RPMI8226 (cell line): ENCODE measurements around the gene AKAP6.

Source experiments
- DNase-seq: peaks from one replicate; pipeline ENCODE4 v3.0.0-alpha.2; 2015

The AKAP6 gene

DNA sequence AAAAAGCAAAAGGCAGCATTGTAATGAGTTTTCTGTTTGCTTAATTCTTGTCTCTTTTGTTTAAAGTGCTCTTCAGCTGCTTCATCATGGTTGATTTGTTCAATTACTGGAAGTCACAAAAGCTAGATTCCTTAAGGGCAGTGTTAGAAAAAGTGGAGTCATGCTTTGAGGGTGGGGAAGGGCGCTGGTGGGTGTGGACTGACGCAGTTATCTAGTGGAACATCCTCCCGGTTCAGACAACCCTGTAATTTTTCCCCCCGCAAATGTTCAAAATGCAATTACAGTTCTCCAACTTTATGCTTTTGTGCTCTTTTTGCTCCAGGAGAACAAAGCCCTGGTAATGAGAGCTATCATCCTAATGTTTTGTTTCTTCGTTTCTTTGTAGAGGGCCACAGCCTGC is 2.1 kb downstream of the AKAP6 start:
- no peak for DNase-seq

DNA sequence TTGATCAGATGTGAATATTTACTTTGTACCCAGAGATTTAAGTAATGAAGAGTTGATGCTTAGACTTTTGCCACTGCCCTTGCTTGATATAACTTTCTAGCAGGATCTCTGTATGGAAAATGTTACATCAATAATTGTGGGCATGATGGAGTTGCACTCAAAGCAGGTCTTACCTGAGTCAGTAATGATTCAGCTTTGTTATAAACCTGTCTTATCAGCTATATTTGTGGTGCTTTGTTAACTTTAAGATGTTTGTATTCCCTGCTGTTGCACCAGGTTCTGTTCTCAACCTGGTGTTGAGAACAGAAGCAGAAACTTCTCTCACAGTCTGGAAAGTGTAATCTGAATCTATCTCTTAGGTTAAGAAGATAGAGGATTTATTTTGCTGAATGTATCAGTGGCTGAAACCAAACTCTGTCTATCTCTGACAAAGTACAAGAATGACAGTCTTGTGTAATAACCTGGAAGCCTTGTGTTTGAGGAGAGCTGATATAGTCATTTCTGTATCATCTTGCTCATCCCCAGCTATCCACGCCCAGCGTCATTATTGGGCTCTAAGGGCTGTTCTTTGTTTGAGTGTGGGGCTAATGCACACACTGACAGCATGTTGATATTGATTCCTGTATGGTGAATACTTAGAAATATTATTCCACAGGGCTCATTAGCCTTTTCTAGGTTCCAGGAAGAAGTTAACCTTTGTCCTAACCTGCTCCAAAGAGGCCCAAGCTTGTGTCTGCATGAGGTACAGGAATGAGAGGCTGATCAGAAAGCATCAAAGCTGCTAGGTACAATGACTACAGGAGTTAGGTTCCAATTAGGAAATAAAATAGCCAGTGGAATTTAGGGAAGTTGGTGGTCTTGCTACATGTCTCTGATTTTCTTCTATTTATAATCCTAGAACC is 3.6 kb downstream of the AKAP6 start:
- DNase-seq, result no peak

DNA sequence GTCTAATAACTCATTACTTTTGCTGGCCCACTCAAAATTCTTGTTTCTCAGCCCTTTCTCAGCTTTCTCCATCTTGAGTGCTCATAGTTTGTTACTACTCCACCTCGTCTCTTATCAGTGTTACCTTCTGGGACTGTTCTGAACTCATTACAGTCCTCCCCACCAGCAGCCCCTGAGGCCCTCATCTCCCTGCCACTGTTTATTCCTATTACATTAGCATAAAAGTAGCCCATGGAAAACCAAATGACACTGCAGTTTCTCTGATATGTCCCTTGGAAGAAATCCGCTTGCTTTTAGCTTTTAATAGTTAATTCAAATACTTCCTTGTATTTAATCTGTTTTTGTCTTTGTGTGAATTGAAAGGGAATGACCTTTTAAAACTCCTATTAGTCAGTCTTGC is 7.6 kb downstream of the AKAP6 start:
- no peak for DNase-seq

DNA sequence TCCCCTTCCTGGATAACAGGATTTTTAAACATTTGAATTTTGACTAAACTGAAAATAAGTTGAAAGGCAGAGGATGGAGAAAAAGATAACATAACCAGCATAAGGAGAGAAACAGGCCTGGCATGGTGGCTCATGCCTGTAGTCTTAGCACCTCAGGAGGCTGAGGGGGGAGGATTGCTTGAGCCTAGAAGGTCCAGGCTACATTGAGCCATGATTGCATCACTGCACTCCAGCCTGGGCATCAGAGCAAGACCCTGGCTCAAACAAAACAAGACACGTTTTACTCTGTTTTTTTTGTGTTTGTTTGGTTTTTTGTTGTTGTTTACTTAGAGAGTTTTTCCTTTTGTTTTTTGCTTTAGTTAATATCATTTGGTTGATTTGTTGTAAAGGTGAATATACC is 8.7 kb downstream of the AKAP6 start:
- no peak for DNase-seq

DNA sequence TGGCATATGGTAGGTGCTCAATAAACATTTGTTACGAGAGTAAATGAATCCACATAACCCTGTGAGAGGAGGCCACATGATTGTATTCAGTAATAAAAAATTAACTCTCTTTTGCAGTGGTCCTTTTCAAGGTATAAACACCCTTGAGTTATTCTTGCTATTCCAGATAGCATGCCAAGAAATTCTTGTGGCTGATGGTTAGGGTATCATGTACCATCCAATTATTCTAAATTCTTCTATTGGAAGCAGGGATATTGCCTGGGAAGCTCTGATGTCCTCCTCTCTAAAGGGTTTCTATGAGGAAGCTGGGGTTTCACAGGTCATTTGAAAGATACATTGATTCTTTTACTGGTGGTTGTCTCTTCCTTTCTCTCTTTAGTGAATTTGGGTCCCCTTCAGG is 10.1 kb downstream of the AKAP6 start:
- no peak for DNase-seq

DNA sequence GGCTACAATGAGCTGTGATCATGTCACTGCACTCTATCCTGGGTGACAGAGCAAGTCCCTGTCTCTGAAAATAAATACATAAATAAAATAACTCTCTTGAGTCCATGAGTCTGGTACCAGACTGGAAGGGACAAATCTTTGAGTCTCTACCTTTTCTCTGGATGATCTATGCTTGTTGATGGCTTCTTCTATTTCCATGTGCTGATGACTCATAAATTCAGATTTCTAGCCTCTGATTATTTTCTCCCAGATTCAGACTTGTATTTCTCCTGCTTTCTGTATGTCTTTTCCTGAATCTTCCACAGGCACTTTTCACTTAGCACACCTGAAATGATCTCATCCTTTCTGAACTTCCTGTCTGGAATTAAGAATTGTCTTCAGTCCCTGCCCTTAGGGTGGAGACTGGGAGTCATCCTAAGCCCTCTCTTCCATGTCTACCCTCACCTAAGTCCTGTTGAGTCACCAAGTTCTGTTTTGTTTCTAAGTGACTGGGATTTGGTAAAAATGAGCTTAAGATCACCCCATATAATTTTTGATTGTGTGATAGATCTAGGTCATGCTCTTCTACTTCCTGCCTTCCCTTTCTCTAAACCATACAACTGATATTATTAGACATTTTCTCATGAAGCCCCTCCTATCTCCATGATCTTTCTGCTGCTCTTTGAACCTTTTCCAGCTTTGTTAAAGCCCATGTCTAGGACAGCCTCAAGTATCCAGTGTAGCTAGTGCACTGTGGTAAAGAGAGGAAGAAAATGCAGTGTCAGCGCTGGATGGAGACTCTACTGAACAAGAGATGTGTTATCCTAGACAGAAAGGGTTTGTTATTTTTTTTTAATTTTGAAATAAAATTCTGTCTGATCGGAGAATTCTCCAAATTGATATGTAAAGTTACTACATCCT is 13.1 kb downstream of the AKAP6 start:
- DNase-seq, result no peak

DNA sequence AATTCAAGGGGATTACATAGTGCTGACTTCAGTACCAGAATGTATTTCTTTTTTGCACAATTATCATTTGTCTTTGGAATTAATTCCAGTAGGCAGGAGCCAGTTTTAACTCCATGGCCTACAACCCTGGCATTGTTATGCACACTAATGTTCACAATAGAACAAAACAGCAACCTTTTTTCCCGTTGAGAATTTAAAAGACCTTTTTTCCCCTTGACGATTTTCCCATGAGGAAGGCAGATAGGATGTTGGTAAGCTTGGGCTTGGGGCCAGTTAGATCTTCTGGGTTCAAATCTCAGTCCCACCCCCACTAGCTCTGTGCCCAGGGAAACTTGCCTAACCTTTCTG is 13.7 kb downstream of the AKAP6 start:
- no peak for DNase-seq

DNA sequence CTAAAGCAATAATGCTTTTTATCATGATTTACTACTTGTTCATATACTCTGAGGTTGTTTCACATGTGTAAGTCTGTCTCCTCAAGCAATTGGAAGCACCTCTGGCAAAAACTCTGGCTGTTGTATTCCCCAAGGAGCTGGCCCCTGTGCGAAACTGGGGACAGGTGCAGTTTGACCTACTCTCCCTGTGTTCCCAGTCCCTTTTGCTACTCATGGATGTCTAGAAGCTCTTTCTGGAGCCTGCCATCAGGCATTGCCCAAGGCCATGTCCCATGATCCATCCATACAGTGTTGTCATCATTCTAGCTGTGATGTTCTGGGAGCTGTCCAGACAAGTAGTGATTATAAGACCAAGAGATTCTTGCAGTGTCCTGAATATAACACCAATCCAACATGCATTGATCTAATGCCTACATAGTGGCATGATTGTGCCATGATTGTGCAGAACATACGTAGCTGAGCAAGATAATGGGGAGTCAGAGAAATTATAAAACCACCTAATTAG is 14.9 kb downstream of the AKAP6 start:
- no peak for DNase-seq

DNA sequence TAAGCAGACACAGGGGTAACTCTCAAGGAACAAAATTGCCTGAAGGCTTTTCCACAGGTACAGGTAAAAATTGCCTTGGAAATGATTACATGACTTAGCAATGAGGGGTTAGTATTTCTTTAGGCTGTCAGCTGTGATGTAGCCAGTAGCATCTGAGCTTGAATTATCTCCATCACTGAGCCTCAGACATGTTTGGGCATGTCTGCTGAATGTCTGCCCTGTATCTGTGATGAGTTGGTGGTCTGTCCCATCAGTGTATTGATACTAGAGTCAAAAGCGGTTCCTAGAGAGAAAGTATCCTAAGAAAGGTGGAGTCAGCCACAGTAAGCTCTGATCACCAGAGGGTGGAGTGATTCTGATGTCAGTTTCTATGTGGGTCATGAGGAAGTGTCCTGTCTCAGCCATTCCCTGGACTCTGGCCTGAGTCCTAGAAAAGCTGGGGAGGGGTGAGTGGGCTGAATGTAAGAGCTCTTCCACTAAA is 16.3 kb downstream of the AKAP6 start:
- DNase-seq, result no peak

DNA sequence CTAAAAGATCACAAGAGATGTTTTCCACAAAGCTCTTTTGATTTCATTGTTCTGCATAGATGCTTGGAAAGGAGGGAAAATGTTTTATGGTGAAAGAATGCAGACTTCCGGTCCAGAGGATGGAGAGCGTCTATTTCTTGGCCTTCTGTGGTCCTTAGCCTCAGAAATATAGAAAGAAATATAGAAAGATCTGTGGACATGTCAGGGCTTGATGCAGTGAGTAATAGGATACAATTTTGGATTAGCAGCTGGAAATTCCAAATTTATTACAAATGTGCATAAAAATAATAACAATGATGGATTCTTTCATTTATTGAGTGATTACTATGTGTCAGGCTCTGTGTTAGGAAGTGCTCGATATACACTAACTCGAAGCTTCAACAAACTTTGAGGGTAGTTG is 20.2 kb downstream of the AKAP6 start:
- DNase-seq, result no peak

DNA sequence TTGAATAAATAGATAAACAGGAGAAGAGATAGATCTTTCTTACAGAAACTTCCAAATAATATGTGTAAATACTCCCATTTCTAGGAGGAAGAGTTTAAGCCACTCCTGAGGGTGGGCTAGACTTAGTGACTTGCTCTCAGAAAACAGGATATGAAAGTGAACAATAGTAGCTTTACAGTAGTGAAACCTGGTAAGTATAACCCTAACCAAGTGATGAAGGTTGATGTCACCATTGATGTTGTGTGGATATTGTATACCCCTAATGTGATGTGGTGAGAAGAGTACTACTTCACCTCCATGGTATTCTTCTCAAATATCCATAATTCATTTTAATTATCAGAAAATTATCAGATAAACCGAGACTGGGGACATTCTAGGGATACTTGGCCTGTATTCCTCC is 20.9 kb downstream of the AKAP6 start:
- DNase-seq, result no peak

DNA sequence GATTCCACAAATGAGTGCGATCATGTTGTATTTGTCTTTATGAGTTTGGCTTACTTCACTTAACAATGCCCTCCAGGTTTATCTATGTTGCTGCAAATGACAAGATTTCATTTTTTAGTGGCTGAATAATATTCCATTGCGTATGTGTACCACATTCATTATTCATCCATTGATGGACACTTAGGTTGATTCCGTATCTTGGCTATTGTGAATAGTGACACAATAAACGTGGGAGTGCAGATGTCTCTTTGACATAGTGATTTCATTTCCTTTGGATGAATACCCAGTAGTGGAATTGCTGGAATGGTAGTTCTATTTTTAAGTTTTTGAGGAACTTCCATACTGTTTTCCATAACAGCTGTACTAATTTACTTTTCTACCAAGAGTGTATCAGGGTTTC is 23.5 kb downstream of the AKAP6 start:
- no peak for DNase-seq

DNA sequence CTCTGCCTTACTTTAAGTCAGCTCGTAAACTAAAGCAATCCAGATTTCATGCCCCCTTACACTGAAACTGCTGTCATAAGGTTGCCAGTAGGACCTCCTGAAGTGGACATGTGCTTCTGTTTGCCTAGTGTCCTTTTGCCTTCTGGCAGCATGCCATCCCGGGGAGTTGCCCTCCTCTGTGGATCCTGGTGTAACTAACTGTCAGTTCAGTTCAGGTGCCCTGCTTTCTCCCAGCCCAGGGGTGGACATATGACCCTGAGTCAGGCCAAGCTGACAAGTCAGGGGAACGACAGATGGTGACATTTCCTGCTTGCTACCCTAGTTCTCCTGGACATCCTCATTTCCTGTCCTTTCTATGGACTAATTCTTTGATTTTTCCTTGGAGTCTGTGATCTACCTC is 25.6 kb downstream of the AKAP6 start:
- no peak for DNase-seq

DNA sequence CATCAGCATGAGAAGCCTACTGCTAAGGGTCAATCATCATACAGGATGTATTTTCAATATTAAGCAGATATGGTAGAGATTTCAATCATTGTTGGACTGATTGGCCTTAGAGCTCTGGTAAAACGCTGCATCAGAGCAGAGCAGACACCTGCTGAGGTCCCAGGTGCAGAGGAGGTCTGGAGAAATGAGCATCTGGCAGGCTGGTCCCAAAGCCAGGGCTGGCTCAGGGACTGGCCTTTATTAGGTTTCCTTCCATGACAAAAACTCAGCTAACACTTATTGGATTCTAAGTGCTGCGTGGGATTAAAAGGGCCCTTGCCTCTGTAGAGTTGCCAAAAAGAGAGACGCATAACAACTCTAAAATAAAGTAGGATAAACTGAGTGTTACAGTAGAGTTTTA is 29.7 kb downstream of the AKAP6 start:
- no peak for DNase-seq

DNA sequence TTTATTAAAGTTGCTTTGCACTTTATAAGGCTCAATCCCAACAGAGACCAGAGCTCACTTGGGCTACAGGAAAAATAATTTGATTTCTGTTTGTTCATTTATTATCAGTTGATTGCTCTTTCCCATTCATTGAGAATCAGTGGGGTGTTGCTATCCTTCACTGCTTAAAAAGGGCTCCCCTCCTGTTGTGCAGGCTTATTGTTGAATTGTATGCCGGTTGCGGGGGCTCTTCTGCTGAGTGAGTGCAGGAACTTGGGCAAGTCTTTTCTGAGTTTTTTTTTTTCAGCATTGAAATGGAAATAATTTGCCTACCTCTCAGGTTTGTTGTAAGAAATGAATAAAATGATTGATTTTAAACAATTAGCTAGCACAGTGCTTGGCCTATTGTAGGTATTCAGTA is 32.6 kb downstream of the AKAP6 start:
- no peak for DNase-seq

DNA sequence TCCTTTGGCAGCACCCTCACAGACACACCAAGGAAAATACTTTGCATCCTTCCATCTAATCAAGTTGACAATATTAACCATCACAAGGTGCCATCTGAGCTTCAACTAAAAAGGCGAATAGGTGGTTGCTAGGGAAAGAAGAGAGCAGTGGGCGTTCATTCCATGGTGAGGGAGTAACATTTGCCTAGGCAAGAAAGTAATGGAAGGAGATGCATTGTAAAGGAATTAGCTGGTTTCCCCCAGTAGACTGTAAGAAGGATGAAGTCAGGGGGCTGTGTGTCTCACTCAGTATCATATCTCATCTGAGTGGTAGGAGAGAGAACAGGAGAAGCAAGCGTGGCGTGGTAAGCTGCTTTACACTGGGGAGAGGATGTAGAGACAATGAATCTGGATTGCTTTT is 34.7 kb downstream of the AKAP6 start:
- DNase-seq, result no peak

DNA sequence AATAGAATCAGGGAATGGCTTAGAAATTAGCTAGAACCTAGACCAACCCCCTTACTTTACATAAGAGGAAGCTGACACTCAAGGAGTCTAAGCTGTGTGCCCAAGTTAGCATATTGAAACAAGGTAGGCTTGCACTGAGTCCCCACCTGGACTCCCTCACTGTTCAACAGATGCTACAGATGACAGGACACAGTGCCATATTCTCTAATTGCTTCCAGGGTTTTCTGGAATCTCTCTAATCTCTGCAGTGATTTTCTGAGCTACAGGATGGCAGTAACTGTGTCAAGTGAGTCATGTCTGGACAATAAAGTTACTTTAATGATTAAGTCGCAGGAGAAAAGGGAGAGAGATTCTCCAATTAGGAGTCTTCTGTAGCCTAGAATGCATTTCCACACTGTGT is 35.8 kb downstream of the AKAP6 start:
- no peak for DNase-seq

DNA sequence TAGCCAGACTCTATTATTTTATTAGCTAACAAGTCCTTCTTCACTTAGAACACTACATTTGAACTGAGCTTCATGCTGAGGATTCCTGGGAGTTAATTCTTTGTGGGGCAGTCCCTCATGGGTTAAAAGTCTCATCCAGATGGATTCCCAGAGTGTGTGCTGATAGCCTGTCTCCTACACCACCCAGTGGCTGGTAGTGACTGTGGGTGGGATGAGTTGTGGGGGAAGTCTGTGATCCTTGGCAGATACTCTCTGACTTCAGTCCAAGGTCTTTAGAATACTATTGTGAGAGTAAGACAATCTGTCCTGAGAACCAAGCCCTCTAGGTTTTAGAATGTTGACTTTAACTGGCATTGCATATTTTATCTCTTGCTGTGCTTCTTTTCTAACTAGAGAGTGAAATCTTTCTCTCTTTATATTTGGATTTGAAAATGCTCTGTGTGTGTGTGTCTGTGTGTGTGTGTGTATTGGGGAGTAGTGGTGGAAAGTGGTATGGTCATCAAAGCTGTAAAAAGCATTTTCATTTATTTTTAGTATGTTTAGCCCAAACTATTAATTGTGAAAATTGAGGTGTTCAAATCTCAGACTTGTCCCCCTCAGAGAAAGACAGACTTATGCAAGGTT is 37.3 kb downstream of the AKAP6 start:
- DNase-seq, result no peak

DNA sequence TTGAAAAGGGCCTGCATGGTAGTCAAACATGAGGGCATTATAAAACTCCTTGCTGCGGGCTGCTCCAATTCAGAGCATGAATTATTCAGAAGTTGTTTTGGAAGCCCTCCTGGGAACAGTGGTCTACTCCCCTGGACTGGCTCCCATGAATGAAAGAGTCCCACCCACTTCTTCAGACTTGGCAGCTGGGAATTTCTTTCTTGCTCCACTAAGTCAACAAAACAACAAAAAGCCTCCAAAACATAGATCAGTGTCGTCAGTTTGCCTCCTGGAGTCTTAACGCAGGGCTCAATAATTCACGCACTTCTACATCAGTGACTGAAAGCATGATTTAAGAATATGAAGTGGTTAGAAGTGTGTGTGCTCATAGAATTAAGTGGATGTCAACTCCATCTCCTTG is 37.9 kb downstream of the AKAP6 start:
- no peak for DNase-seq

DNA sequence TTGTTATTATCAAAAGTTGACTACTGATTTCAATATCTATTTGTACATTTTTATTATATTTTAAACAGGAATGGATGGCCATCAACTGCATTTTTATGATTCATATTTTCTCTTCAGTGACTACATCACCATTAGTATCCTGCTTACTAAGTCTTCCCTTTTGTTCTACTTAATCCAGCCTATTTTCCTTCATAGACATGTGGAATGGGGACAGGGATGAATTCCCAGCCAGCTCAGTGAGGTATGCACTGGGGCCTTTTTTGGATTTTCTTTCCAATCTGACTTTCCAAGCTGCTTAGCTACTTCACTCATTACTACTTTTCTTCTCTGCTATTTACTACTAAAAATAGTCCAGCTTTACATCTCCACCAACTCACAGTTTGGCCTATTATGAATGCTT is 38.4 kb downstream of the AKAP6 start:
- DNase-seq, result no peak

DNA sequence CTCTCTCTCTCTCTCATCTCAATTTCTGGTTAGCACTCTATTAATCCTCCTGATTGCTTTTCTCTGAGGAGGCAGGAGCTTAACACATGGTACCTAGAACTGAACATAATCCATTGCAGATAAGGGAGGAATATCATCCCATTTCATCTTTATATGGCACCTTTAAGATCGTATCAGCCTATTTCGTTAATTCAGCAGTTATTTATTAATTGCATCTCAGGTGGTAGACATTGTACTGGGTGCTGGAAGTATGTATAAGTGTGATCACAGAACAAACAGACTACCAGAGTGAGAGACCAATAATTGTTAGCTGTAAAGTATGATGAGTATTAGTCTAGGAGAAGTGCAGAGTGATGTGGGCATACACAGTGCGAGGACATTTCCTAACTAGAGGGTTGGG is 39.0 kb downstream of the AKAP6 start:
- no peak for DNase-seq

DNA sequence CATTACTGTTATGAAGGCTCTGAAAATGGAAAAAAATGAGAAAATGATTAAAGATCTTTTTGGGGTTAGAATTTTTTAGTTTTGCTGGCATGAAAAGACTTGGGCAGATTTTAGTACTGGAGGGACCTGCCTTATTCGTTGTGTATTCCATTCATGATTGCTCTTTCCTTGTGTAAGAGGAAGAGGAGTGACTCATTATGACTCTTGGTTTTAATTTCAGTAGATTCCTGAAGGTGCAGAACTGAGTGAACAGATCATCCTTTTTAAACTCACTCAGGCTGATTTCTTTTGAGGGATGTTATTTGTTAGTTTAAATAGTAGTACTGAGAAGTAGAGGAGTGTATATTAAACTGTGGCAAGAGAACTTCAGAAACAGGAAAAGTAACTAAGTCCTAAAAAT is 41.6 kb downstream of the AKAP6 start:
- no peak for DNase-seq

DNA sequence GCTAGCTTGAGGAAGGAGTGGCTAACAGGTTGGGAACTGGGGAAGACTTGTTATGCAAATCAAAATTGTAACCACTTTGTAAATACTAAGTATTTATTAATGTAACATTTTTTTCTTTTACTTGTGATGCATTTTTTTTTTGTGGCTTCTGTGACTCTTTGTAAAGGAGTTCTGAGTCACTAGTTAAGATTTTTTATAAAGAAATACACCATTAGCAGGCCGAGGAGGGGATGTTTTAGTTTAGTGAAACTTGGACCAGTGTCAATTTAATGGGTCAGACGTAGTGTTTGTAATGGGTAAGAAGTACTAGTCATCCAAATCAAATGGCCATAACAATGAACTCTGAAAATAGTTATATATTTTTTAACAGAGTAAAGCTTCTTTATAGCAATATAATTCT is 43.1 kb downstream of the AKAP6 start:
- no peak for DNase-seq
